HTERT RPE-1 (cell line): Measurements from ENCODE around the gene TRIB2.

Experiments
- in situ Hi-C: fragments of 300-500 bp; cut with MboI; formaldehyde crosslinking; loops from 4 replicates; pipeline ENCODE4 v1.14.3; 2020; ENCODE audit warnings: low sequenced_read_pairs

The TRIB2 gene

GRCh38 chr2:12719400-12720277, 2.9 kb downstream of the TRIB2 start:
- in situ Hi-C loops, result no loop called here

GRCh38 chr2:12720278-12720620, 3.5 kb downstream of the TRIB2 start:
- in situ Hi-C loops, result no loop called here

GRCh38 chr2:12720754-12721378, 4.1 kb downstream of the TRIB2 start:
- in situ Hi-C loops, result no loop called here

- in situ Hi-C loops, result no loop called here
Observed at GRCh38 chr2:12721566-12722446, 5.1 kb downstream of the TRIB2 start.

GRCh38 chr2:12722447-12723316, 5.9 kb downstream of the TRIB2 start:
- in situ Hi-C loops, result no loop called here

- in situ Hi-C loops, result no loop called here
Observed at GRCh38 chr2:12723736-12724463, 7.2 kb downstream of the TRIB2 start.

GRCh38 chr2:12725233-12726187, 8.8 kb downstream of the TRIB2 start:
- in situ Hi-C loops, result no loop called here

- in situ Hi-C loops, result no loop called here
Observed at GRCh38 chr2:12726271-12726670, 9.5 kb downstream of the TRIB2 start.

GRCh38 chr2:12727065-12727464, 10.3 kb downstream of the TRIB2 start:
- in situ Hi-C loops, result no loop called here

GRCh38 chr2:12727641-12728040, 10.9 kb downstream of the TRIB2 start:
- in situ Hi-C loops, result no loop called here

- in situ Hi-C loops, result no loop called here
Observed at GRCh38 chr2:12728221-12728777, 11.6 kb downstream of the TRIB2 start.

- in situ Hi-C loops, result no loop called here
Observed at GRCh38 chr2:12730265-12730664, 13.5 kb downstream of the TRIB2 start.

- in situ Hi-C loops, result no loop called here
Observed at GRCh38 chr2:12731701-12732280, 15.1 kb downstream of the TRIB2 start.

- in situ Hi-C loops, result no loop called here
Observed at GRCh38 chr2:12732651-12733050, 15.9 kb downstream of the TRIB2 start.

- in situ Hi-C loops, result no loop called here
Observed at GRCh38 chr2:12733846-12734245, 17.1 kb downstream of the TRIB2 start.

- in situ Hi-C loops, result no loop called here
Observed at GRCh38 chr2:12734914-12735654, 18.3 kb downstream of the TRIB2 start.

GRCh38 chr2:12737297-12737696, 20.6 kb downstream of the TRIB2 start:
- in situ Hi-C loops, result no loop called here
